WTC11 (cell line): ENCODE results near the gene GPR150. TPM values are rescaled to one million over a fixed set of nuclear protein-coding genes. Genes with fewer than 3 reads are reported as not detected.

Source experiments
- ATAC-seq: fragments of 200-7000 bp; cut with Tn5 transposase; 2 replicates; pipeline ENCODE4 v1.10.0; 2021; ENCODE audit warnings: mild to moderate bottlenecking, moderate library complexity
- CTCF ChIA-PET: fragments of 300-600 bp; sonication (Branson Sonifier 250); formaldehyde crosslinking; loops from one replicate; lab custom pipeline; 2021; ENCODE audit warnings: antibody characterized with exemption; lab: Charles Lee
- POLR2A ChIA-PET: fragments of 350-600 bp; sonication (Branson Sonifier 250); formaldehyde crosslinking; loops from one replicate; lab custom pipeline; 2021; ENCODE audit warnings: antibody characterized with exemption; lab: Charles Lee
- DNase-seq: peaks from one replicate; pipeline ENCODE4 v3.0.0; 2021; ENCODE audit warnings: low spot score
- H3K27ac Mint-ChIP-seq: 2 replicates; pipeline ENCODE4 v1.8.0; 2021; ENCODE audit warnings: mixed read lengths
- H3K27me3 Mint-ChIP-seq: 2 replicates; pipeline ENCODE4 v1.8.0; 2021; ENCODE audit warnings: low read depth, mild to moderate bottlenecking, moderate library complexity, mixed read lengths
- H3K36me3 Mint-ChIP-seq: 2 replicates; pipeline ENCODE4 v1.8.0; 2021; ENCODE audit warnings: mixed read lengths
- H3K4me1 Mint-ChIP-seq: 2 replicates; pipeline ENCODE4 v1.8.0; 2022; ENCODE audit warnings: mixed read lengths
- H3K4me3 Mint-ChIP-seq: 2 replicates; pipeline ENCODE4 v1.8.0; 2021; ENCODE audit warnings: mild to moderate bottlenecking, moderate library complexity, mixed read lengths
- H3K9me3 Mint-ChIP-seq: 2 replicates; pipeline ENCODE4 v1.8.0; 2021; ENCODE audit warnings: mixed read lengths
- ELF4 ChIP-seq: sonication (generic); formaldehyde crosslinking; IDR thresholded peaks from 2 replicates; pipeline ENCODE4 v1.8.1; 2022; ENCODE audit warnings: low read depth, mild to moderate bottlenecking, moderate library complexity, missing genetic modification reagents
- ESRRA ChIP-seq: sonication (generic); formaldehyde crosslinking; IDR thresholded peaks from 2 replicates; pipeline ENCODE4 v1.8.1; 2022; ENCODE audit warnings: mild to moderate bottlenecking, missing genetic modification reagents, borderline replicate concordance
- FOXP1 ChIP-seq: sonication (generic); formaldehyde crosslinking; IDR thresholded peaks from 2 replicates; pipeline ENCODE4 v1.8.0; 2022; ENCODE audit warnings: missing genetic modification reagents, mild to moderate bottlenecking, moderate library complexity, borderline replicate concordance
- GTF2I ChIP-seq: fragments of 250-450 bp; sonication (Bioruptor Pico); conservative IDR thresholded peaks from 2 replicates; pipeline ENCODE4 v1.4.0; 2021; ENCODE audit warnings: mild to moderate bottlenecking
- MXD4 ChIP-seq: fragments of 250-450 bp; sonication (Bioruptor Pico); IDR thresholded peaks from 2 replicates; pipeline ENCODE4 v1.8.0; 2021; ENCODE audit warnings: mild to moderate bottlenecking, moderate library complexity, borderline replicate concordance
- NFYB ChIP-seq: sonication (generic); formaldehyde crosslinking; conservative IDR thresholded peaks from 2 replicates; pipeline ENCODE4 v1.8.0; 2022; ENCODE audit warnings: low read depth, missing genetic modification reagents
- NR2C2 ChIP-seq: sonication (generic); formaldehyde crosslinking; IDR thresholded peaks from 2 replicates; pipeline ENCODE4 v1.8.0; 2022; ENCODE audit warnings: mild to moderate bottlenecking, missing genetic modification reagents
- PRRX2 ChIP-seq: fragments of 250-450 bp; sonication (Bioruptor Pico); IDR thresholded peaks from 2 replicates; pipeline ENCODE4 v1.8.0; 2021; ENCODE audit warnings: mild to moderate bottlenecking
- RELA ChIP-seq: sonication (generic); formaldehyde crosslinking; IDR thresholded peaks from 2 replicates; pipeline ENCODE4 v1.8.1; 2022; ENCODE audit warnings: missing genetic modification reagents, mild to moderate bottlenecking, borderline replicate concordance
- SOX15 ChIP-seq: fragments of 250-450 bp; sonication (Bioruptor Pico); IDR thresholded peaks from 2 replicates; pipeline ENCODE4 v1.9.0; 2021; ENCODE audit warnings: mild to moderate bottlenecking
- TEAD4 ChIP-seq: sonication (generic); formaldehyde crosslinking; IDR thresholded peaks from 2 replicates; pipeline ENCODE4 v1.8.0; 2022; ENCODE audit warnings: mild to moderate bottlenecking, missing genetic modification reagents
- TP53 ChIP-seq: sonication (generic); formaldehyde crosslinking; IDR thresholded peaks from 2 replicates; pipeline ENCODE4 v1.8.1; 2023; ENCODE audit warnings: mild to moderate bottlenecking, missing genetic modification reagents
- total RNA-seq: library from RNA; stranded (reverse); gene quantifications from 3 replicates; pipeline ENCODE4 v1.2.3, GENCODE V29; 2021
- TF ChIP-seq, protein P1 (sequence below): sonication (generic); formaldehyde crosslinking; IDR thresholded peaks from 2 replicates; pipeline ENCODE4 v1.8.0; 2022; ENCODE audit warnings: mild to moderate bottlenecking, missing genetic modification reagents
- TF ChIP-seq, protein P2 (sequence below): sonication (generic); formaldehyde crosslinking; IDR thresholded peaks from 2 replicates; pipeline ENCODE4 v1.8.1; 2023; ENCODE audit warnings: mild to moderate bottlenecking, missing genetic modification reagents
- TF ChIP-seq, protein P3 (sequence below): sonication (generic); formaldehyde crosslinking; IDR thresholded peaks from 2 replicates; pipeline ENCODE4 v1.8.1; 2023; ENCODE audit warnings: mild to moderate bottlenecking, missing genetic modification reagents, moderate library complexity
- TF ChIP-seq, protein P4 (sequence below): sonication (generic); formaldehyde crosslinking; IDR thresholded peaks from 2 replicates; pipeline ENCODE4 v1.8.0; 2023; ENCODE audit warnings: missing genetic modification reagents
- TF ChIP-seq, protein P5 (sequence below): sonication (generic); formaldehyde crosslinking; IDR thresholded peaks from 2 replicates; pipeline ENCODE4 v1.8.0; 2022; ENCODE audit warnings: mild to moderate bottlenecking, missing genetic modification reagents
- TF ChIP-seq, protein P6 (sequence below): fragments of 250-450 bp; sonication (Bioruptor Pico); IDR thresholded peaks from 2 replicates; pipeline ENCODE4 v1.8.0; 2021; ENCODE audit warnings: mild to moderate bottlenecking
- TF ChIP-seq, protein P7 (sequence below): fragments of 250-450 bp; sonication (Bioruptor Pico); conservative IDR thresholded peaks from 2 replicates; pipeline ENCODE4 v1.9.0; 2021; ENCODE audit warnings: mild to moderate bottlenecking
- TF ChIP-seq, protein P8 (sequence below): sonication (generic); formaldehyde crosslinking; IDR thresholded peaks from 2 replicates; pipeline ENCODE4 v1.8.0; 2022; ENCODE audit warnings: mild to moderate bottlenecking, missing genetic modification reagents

GPR150 gene
- total RNA-seq, 1 experiment from 2014 or later = 0.13 TPM

DNA sequence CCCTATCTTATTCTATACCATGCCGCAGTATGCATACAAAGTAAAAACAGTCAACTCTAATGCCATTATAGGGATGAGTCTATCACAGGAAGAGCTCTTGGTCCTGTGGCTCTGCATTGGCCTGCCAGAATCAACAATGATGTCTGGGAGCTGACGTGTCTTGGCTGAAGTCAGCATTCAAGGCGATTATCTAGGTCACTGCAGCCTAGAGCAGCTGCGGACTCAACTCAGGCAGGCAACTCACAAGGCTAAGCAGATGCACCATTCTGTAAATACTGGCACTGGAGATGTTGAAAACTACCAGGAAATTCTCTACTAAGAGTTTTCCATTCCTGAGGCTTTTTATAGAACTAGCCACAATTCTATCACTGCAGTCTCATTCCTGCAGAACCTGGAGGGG, 49.7 kb downstream of the GPR150 start (continued):
- TF ChIP-seq, protein P1, sequence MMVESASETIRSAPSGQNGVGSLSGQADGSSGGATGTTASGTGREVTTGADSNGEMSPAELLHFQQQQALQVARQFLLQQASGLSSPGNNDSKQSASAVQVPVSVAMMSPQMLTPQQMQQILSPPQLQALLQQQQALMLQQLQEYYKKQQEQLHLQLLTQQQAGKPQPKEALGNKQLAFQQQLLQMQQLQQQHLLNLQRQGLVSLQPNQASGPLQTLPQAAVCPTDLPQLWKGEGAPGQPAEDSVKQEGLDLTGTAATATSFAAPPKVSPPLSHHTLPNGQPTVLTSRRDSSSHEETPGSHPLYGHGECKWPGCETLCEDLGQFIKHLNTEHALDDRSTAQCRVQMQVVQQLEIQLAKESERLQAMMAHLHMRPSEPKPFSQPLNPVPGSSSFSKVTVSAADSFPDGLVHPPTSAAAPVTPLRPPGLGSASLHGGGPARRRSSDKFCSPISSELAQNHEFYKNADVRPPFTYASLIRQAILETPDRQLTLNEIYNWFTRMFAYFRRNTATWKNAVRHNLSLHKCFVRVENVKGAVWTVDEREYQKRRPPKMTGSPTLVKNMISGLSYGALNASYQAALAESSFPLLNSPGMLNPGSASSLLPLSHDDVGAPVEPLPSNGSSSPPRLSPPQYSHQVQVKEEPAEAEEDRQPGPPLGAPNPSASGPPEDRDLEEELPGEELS (CRISPR knock-in tag) = no peak
- TF ChIP-seq, protein P2, sequence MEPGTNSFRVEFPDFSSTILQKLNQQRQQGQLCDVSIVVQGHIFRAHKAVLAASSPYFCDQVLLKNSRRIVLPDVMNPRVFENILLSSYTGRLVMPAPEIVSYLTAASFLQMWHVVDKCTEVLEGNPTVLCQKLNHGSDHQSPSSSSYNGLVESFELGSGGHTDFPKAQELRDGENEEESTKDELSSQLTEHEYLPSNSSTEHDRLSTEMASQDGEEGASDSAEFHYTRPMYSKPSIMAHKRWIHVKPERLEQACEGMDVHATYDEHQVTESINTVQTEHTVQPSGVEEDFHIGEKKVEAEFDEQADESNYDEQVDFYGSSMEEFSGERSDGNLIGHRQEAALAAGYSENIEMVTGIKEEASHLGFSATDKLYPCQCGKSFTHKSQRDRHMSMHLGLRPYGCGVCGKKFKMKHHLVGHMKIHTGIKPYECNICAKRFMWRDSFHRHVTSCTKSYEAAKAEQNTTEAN (CRISPR knock-in tag) = no peak

DNA sequence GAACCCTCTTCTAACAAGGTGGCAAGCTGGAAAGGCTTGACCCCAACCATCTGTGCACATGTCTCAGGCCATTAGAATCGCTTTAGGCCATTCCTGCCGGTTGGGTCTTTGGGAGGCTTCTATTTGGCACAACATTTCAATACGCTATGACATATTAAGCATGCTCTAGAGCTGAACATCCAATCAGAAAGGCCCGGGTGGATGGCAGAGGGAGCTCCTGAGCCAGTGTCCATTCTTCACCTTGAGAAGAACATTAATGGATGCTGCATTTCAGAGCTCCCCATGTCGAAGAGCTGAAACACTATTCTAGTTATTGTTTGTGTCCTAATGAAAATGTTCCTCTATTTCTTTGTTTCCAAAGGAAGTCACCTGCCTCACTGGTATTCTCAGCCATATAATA, 50.1 kb downstream of the GPR150 start:
- no peaks in the 10 kb centered on the region for H3K27me3 Mint-ChIP-seq
- H3K27ac Mint-ChIP-seq = no peak overlapping the region
- H3K4me1 Mint-ChIP-seq = 0 out of 2 replicates have a peak, but pooled peaks cover 4% of the 10 kb centered on the region
- no peak for ATAC-seq
- no peak for TF ChIP-seq TP53 (CRISPR knock-in tag)
- TF ChIP-seq, protein P3, sequence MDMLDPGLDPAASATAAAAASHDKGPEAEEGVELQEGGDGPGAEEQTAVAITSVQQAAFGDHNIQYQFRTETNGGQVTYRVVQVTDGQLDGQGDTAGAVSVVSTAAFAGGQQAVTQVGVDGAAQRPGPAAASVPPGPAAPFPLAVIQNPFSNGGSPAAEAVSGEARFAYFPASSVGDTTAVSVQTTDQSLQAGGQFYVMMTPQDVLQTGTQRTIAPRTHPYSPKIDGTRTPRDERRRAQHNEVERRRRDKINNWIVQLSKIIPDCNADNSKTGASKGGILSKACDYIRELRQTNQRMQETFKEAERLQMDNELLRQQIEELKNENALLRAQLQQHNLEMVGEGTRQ (CRISPR knock-in tag) = no peak
- TF ChIP-seq, protein P4, sequence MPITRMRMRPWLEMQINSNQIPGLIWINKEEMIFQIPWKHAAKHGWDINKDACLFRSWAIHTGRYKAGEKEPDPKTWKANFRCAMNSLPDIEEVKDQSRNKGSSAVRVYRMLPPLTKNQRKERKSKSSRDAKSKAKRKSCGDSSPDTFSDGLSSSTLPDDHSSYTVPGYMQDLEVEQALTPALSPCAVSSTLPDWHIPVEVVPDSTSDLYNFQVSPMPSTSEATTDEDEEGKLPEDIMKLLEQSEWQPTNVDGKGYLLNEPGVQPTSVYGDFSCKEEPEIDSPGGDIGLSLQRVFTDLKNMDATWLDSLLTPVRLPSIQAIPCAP (CRISPR knock-in tag) = no peak
- TF ChIP-seq PRRX2 (CRISPR knock-in tag) = no peak
- no peak for TF ChIP-seq NR2C2 (CRISPR knock-in tag)
- TF ChIP-seq, protein P5, sequence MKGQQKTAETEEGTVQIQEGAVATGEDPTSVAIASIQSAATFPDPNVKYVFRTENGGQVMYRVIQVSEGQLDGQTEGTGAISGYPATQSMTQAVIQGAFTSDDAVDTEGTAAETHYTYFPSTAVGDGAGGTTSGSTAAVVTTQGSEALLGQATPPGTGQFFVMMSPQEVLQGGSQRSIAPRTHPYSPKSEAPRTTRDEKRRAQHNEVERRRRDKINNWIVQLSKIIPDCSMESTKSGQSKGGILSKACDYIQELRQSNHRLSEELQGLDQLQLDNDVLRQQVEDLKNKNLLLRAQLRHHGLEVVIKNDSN = no peak
- no peak for TF ChIP-seq ELF4 (CRISPR knock-in tag)
- TF ChIP-seq RELA (CRISPR knock-in tag) = no peak
- no peak for TF ChIP-seq GTF2I
- TF ChIP-seq SOX15 (CRISPR knock-in tag) = no peak
- TF ChIP-seq, protein P6, sequence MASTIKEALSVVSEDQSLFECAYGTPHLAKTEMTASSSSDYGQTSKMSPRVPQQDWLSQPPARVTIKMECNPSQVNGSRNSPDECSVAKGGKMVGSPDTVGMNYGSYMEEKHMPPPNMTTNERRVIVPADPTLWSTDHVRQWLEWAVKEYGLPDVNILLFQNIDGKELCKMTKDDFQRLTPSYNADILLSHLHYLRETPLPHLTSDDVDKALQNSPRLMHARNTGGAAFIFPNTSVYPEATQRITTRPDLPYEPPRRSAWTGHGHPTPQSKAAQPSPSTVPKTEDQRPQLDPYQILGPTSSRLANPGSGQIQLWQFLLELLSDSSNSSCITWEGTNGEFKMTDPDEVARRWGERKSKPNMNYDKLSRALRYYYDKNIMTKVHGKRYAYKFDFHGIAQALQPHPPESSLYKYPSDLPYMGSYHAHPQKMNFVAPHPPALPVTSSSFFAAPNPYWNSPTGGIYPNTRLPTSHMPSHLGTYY (CRISPR knock-in tag) = no peak
- TF ChIP-seq, protein P7, sequence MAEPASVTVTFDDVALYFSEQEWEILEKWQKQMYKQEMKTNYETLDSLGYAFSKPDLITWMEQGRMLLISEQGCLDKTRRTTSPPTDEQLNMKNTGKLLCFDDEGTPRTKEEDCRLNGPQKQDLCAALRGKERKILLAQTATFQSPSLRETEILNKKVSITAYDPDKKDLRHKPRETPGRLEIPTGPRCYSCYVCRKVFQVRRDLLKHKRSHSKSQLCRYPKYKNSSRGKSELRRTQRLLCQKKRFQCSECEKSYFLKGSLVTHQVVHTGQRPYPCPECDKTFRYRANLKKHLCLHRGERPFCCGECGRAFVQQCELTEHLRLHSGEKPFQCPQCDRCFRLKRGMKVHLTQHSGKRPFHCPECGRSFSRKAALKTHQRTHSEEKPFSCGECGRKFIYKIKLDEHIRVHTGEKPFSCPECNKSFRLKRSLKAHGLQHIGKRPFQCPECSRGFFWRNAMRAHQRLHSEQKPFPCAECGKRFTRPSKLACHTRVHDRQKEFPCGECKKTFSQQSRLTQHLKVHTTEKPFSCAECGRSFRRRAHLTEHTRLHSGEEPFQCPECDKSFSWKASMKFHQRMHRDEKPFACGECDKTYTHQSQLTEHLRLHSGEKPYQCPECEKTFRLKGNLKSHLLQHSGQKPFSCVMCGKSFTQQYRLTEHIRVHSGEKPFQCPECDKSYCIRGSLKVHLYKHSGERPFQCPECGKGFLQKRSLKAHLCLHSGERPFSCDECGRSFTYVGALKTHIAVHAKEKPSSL = no peak
- no peak for TF ChIP-seq NFYB
- TF ChIP-seq, protein P8, sequence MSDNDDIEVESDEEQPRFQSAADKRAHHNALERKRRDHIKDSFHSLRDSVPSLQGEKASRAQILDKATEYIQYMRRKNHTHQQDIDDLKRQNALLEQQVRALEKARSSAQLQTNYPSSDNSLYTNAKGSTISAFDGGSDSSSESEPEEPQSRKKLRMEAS (CRISPR knock-in tag) = no peak
- TF ChIP-seq MXD4 (CRISPR knock-in tag) = no peak
- TF ChIP-seq, protein P2 (CRISPR knock-in tag) = no peak
- TF ChIP-seq FOXP1 = no peak
- no peak for TF ChIP-seq TEAD4 (CRISPR knock-in tag)
- TF ChIP-seq ESRRA = no peak
- no peak for DNase-seq
- POLR2A ChIA-PET = no interaction called here
- H3K9me3 Mint-ChIP-seq = no peaks in the 10 kb centered on the region
- H3K4me3 Mint-ChIP-seq = no peak overlapping the region
- CTCF ChIA-PET = interaction anchor here (1.4 kb wide), 1 partner anchor 23 kb away, joined by 4 read pairs; the partner anchor contains the start of gene RFESD
- no peaks in the 10 kb centered on the region for H3K36me3 Mint-ChIP-seq
